ENCODE results near the gene YIPF3. TPM values are rescaled to one million over a fixed set of nuclear protein-coding genes. Genes with fewer than 3 reads are reported as not detected.

YIPF3 gene
- 67.8 to 70.6 TPM (median 69.1 TPM) in 5 replicates for total RNA-seq (2022; extraction: Qiagen RNA extraction)

DNA sequence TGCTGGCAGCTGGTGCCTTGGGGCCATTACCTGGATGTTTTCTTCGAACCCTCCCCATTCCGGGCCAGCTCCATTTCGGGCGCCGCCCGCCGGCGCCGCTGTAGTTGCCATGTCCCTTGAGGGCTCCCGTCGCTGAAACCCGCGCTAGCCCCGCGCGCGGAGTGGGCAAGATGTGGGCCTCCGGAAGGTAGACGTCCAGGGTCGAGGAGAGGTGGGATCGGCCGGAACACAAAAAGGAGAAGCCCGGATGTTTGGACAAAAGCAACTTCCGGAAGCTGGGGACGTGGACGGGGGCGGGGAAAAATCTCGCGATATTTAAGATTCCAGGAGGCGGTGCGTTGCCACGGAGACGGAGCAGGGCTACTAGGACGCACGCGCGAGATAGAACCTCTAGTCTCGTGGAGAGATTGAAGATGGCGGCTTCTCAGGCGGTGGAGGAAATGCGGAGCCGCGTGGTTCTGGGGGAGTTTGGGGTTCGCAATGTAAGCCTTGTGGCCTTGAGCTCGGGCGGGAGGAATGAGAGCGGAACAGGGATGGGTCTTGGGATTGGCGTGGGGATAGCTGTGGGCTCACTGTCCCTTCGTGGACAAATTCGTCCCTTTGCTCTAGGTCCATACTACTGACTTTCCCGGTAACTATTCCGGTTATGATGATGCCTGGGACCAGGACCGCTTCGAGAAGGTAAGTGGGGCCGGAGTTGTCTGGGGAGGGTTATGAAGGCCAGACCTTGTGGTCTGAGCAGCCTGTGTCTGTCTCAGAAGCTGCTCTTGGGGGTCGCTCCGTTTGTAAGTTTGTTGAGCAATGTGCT is at the start of gene YIPF3, which contains the start of gene POLR1C:
Gene YIPF3, minus strand, starts transcription at position 230 of the 808 bp plus-strand sequence. Its CDS starts 119 bp downstream, at position 111.
Gene POLR1C, plus strand, starts transcription at position 393 of the 808 bp plus-strand sequence. Its CDS starts 21 bp downstream, at position 414.

GRCh38 chr6:43509984-43510826 is 6.5 kb downstream of the YIPF3 start, which contains the start of gene LRRC73:
Gene LRRC73, minus strand, starts transcription at chr6:43510346. Its CDS starts 561 bp downstream, at chr6:43509785.

GRCh38 chr6:43477235-43478007 is 39.3 kb downstream of the YIPF3 start, which contains the start of gene TJAP1:
Gene TJAP1, plus strand, starts transcription at chr6:43477570. Its CDS starts 21,432 bp downstream, at chr6:43499002.

Other genes with a start within 250 kb of the YIPF3 start
- gene SLC22A7, start 218.7 kb downstream of the YIPF3 start, total RNA-seq (2022; extraction: Qiagen RNA extraction), result not detected in 5 replicates
- gene CRIP3, start 208.1 kb downstream of the YIPF3 start, total RNA-seq (2022; extraction: Qiagen RNA extraction), result 0.27 to 0.62 TPM (median 0.37 TPM) in 5 replicates
- 3.9 to 5.4 TPM (median 4.7 TPM) in 5 replicates for gene ZNF318, start 147.3 kb downstream of the YIPF3 start, total RNA-seq (2022; extraction: Qiagen RNA extraction)
- gene ABCC10, start 89.4 kb downstream of the YIPF3 start, total RNA-seq (2022; extraction: Qiagen RNA extraction), result 6.0 to 11.5 TPM (median 9.5 TPM) in 5 replicates
- 5.6 to 9.0 TPM (median 8.9 TPM) in 5 replicates for gene DLK2, start 61.4 kb downstream of the YIPF3 start, total RNA-seq (2022; extraction: Qiagen RNA extraction)
- 15.3 to 19.5 TPM (median 17.9 TPM) in 5 replicates for gene TJAP1, start 39.4 kb downstream of the YIPF3 start, total RNA-seq (2022; extraction: Qiagen RNA extraction)
- 0.48 to 1.2 TPM (median 1.1 TPM) in 5 replicates for gene LRRC73, start 6.6 kb downstream of the YIPF3 start, total RNA-seq (2022; extraction: Qiagen RNA extraction)
- gene POLR1C, start 163 bp upstream of the YIPF3 start, total RNA-seq (2022; extraction: Qiagen RNA extraction), result 43.3 to 56.9 TPM (median 44.6 TPM) in 5 replicates
- gene XPO5, start 59.1 kb upstream of the YIPF3 start, total RNA-seq (2022; extraction: Qiagen RNA extraction), result 23.5 to 28.5 TPM (median 26.2 TPM) in 5 replicates
- gene POLH, start 59.3 kb upstream of the YIPF3 start, total RNA-seq (2022; extraction: Qiagen RNA extraction), result 8.1 to 10.2 TPM (median 8.4 TPM) in 5 replicates
- 15.4 to 19.6 TPM (median 17.6 TPM) in 5 replicates for gene GTPBP2, start 112.3 kb upstream of the YIPF3 start, total RNA-seq (2022; extraction: Qiagen RNA extraction)
- gene MAD2L1BP, start 118.9 kb upstream of the YIPF3 start, total RNA-seq (2022; extraction: Qiagen RNA extraction), result 34.3 to 36.8 TPM (median 35.9 TPM) in 5 replicates
- gene RSPH9, start 128.1 kb upstream of the YIPF3 start, total RNA-seq (2022; extraction: Qiagen RNA extraction), result 0.15 to 0.27 TPM (median 0.17 TPM) in 5 replicates
- gene MRPS18A, start 170.9 kb upstream of the YIPF3 start, total RNA-seq (2022; extraction: Qiagen RNA extraction), result 47.1 to 51.8 TPM (median 50.0 TPM) in 5 replicates